NCI-H2107 treated with DMSO at 0.1 percent for 48 hours (cell line): Measurements from ENCODE around the gene GUCA1A.
A peak's percentile ranks its signal among the peaks of the same experiment; 100 is the strongest.
"Not testable (repeated sequence)": the region's sequence is repeated elsewhere in the genome, so short reads cannot be mapped to it uniquely, and the experiment has no call there.

Experiments
- DNase-seq: peaks from one replicate; lab custom pipeline; 2025; ENCODE audit not compliant: unreplicated experiment; lab: John Stamatoyannopoulos, UW

Gene GUCA1A

DNA sequence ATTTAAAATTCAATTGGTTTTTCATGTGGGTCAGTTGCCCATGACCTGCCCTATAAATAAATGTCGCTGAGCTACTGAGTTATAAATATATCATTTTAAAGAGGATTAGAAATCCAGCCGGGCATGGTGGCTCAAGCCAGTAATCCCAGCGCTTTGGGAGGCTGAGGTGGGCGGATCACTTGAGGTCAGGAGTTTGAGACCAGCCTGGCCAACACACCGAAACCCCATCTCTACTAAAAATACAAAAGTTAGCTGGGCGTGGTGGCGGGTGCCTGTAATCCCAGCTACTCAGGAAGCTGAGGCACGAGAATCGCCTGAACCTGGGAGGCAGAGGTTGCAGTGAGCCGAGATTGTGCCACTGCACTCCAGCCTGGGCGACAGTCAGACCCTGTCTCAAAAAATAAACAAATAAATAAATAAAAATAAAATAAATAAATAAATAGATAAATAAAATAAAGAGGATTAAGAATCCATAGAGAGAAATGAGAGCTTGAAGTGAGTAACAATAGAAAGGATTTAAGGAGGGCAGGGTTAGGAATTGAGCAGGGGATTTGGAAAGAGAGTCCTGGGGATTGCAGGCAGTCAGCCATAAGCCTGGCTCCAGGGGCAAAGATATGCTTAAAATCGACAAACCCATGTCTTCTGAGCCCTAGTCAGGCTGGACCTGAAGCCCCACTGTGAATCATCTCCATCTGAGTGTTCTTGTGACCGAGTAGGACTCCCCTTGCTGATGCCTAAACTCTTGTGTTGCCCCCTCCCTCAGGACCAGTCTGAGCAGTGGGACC is 29.2 kb downstream of the GUCA1A start:
- DNase-seq, result not testable (repeated sequence)

DNA sequence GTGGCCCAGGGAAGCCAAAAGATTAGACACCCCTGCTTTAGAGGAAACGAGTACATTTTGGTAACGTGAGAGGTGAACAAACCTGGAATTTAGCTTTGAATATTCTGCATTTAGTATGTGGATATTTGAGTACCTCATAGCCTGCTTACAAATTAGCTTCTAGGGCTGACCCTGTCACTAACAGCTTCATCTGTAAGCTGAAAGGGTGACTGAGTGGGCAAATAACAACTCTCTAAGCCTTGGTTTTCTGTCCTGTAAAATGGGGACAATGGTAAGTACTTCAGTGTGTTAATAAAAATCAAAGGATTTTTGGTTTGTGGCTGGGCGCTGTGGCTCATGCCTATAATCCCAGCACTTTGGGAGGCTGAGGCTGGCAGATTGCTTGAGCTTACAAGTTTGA is 30.0 kb downstream of the GUCA1A start:
- no peak for DNase-seq

DNA sequence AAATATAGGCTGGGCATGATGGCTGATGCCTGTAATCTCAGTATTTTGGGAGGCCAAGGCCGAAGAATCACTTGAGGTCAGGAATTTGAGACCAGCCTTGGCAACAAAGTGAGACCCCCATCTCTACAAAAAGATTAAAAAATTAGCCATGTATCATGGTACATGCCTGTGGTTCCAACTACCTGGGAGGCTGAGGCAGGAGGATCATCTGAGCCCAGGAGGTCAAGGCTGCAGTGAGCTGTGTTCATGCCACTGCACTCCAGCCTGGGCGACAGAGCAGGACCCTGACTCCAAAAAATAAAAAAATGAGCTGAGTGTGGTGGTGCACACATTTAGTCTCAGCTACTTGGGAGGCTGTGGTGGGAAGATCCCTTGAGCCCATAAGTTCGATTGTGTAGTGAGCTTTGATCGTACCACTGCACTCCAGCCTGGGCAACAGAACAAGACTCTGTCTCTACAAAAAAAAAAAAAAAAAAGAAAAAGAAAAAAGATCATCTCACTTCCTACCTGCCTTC is 31.7 kb downstream of the GUCA1A start:
- no peak for DNase-seq

DNA sequence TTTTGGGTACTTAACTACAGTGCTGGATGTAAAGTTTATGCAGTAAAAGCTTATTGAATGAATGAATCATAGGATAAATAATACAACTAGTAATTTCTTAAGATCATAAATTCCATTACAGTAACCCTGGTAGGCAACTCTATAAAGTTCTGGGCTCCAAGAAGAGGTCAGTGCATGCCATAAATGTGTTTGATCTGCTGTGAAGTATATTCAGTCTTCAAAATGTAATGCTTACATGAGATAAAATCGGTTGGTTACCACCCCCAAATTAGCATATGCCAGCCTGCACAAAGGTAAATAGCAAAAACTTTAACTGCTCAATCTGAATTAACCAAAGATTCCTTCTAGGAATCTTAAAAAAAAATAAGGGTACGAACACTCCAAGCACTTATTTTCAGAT is 34.4 kb downstream of the GUCA1A start:
- DNase-seq, result not testable (repeated sequence)

DNA sequence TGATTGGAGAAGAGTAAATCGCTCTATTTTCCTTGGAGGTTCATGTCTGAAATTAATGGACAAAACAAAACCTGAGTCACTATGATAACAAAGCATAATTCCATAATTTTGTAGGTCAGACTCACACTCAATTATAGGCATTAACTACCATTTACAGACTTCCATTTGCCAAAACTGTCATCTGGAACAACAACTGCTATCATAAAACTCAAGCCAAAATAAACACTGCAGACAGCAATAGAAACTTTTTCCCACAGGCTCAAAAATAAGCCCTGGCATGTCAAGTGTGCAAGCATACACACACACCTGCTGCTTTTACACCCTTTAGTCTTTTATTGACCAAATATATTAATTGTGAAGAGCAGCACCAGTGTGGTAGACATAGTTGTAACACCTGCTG is 37.4 kb downstream of the GUCA1A start:
- DNase-seq, result peak; percentile 11

DNA sequence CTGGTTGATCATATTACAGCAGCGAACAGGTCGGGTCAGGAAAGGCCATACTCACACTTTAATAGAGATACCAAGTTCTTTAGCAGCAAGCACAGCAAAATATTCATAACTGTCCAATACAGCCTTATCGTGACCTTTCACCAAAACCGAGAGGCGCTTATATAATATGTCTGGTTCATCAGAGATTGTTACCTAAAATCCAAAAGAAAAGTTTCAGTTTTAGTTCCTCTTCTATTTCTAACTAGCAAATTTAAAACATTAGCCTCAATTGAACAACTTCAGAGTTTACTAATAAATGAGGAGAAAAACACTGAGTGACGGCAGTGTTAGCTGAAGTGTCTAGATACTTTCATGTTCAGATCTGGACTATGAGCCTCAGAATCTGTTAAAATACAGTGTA is 38.6 kb downstream of the GUCA1A start:
- no peak for DNase-seq

DNA sequence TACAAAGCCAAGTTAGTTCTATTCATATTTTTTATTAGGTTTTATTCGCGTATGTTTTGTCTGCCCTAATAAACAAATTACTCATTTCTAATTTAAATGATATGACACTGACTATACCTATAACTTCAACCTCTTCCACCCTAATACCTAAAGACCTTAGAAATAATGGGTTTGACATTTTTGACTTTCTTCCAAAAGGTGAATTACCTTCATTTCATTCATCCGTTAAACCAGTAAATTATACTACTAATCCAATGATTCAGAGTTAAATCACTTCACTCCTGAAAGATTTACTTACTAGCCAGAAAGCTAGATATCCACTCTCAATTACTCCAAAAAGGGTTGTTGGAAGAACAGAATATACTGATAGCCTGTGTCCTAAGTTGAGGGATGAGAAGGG is 39.3 kb downstream of the GUCA1A start:
- no peak for DNase-seq

DNA sequence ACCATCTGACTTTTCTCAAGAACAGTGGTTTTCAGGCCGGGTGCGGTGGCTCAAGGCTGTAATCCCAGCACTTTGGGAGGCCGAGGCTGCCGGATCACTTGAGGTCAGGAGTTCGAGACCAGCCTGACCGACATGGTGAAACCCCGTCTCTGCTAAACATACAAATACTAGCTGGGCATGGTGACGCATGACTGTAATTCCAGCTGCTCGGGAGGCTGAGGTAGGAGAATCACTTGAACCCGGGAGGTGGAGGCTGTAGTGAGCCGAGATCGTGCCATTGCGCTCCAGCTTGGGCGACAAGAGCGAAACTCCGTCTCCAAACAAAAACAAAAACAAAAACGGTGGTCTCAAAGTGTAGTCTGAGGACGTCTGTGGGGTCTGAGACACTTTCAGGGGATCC is 43.3 kb downstream of the GUCA1A start:
- DNase-seq, result not testable (repeated sequence)

DNA sequence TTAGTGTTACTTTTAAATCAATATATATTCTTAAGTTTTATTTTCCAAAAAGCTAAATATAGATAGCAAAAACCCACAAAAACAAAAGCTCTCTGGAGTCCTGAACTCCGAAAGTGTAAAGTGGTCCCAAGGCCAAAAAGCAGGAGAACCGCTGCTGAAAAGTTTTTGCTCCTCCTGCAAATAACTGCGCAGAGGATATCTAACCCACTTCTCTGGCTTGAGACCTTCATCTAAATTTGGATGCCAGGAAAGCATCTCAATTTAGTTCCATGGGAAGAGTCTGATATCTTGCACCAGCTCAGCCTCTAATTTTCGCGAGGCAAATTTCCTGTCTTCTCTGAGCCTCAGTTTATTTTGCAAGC is 44.0 kb downstream of the GUCA1A start:
- no peak for DNase-seq

DNA sequence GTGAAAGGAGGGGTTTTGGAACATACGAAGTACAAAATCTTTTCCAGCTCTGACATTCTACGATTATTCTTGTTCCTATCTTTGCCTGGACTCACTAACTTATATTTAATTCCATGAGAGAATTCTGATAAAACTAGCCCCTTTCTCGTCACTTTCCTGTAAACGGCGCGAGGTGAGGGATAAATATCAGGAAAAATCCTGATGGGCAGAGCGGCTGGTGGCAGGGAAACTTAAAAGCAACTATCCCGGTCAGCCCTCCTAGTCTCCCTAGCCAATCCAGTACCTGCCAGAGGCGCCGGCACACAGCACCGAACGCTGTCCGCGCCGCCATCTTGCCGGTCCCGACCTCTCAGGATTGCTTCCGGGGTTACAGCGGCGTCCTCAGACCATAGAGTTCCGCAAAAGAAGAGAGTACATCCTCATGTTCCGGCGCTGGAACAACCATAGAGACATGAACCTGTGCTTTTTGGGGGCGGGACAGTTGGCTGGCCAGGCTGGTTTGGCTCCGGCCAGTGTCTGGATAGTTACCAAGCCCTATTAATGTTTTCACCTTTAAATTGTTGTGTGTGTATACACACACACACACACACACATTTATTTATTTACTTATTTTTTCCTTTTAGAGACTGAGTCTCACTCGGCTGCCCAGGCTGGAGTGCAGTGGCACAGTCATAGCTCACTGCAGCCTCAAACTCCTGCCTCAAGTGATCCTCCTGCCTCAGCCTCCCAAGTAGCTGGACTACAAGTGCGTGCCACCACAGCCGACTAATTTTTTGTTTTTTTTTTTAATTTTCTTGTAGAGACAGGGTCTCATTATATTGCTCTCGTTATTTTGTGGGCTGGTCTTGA is 44.6 kb downstream of the GUCA1A start, which contains the start of gene MRPS10:
Gene MRPS10 (minus strand): TSS at position 343 of the 849 bp plus-strand sequence. CDS start 12 bp downstream, at position 331.
- peak; percentile 76 for DNase-seq

DNA sequence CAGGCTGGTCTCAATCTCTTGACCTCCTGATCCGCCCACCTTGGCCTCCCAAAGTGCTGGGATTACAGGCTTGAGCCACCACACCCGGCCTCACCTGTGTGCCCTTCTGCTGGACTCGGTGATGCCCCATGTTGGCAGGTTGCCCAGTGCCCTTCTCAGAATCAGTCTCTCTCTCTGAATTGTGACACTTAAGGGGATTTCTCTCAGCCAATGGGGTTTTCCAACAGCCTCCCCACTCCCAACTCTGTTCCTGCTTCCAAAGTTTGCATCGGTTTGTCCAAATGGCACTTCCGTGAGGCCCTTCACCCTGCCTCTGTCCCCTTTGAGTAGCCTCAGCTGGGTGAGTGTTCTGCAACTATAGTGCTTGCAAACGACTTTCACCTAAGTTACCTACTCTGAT is 47.6 kb downstream of the GUCA1A start:
- DNase-seq, result no peak

DNA sequence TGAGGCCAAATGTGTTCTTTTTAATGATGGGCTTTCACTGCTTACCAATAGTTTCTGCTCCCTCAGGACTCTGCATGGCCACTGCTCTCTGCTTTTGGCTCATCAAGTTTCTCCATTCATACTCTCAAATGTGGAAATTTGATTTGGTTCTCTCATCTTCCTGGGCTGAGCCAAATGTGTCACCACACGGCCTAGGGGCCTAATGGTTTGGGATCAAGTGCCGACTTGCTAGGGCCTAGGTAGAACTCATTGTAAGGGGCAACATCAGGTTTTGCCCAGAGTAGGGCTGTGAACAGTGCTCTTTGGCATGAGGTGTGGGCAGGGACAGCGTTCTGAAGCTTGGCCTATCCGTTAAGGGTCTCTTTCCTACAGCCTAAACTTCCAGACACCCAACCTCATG is 48.4 kb downstream of the GUCA1A start:
- no peak for DNase-seq

DNA sequence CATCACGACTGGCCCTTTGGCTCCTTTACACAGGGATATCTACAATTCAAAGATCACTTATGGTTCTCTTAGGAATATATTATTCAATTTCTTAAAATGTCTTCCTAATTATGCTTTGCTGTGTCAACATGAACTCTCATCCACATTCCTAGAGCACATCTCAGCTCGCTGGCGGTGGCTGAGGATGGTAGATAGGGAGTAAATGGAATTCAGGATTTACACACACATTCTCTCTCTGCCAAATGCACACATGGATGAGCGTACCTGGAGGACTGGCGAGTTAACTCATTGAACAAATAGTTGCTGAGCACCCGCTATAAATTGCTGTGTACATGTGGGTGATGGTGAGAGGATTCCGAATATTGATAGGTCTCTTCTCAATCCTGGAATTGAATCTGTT is 49.3 kb downstream of the GUCA1A start:
- no peak for DNase-seq

DNA sequence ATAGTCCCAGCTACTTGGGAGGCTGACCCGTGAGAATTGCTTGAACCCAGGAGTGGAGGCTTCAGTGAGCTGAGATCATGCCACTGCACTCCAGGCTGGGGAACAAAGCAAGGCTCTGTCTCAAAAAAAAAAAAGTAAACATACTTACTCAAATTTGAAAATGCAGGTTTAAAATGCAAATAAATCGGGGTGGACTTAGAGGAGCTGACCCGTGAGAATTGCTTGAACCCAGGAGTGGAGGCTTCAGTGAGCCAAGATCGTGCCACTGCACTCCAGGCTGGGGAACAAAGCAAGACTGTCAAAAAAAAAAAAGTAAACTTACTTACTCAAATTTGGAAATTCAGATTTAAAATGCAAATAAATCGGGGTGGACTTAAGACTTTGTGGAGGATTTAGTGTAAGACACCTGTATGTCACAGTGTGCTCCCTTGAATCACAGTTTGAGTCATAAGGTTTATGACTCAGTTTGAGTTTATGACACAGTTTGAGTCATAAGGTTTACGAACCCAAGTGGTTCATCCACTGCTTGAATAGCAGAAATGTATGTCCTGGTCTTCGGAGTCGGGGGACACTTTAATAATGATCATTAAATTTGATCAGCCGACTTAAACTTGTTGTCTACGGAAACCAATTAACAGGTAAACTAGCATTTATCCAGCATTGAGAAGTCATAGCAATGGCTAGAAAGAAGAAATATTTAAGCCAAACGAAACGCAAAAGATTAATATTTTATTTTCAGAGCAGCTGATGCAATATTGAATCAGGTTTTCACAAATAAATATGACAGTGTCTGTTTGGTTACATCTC is 51.3 kb downstream of the GUCA1A start:
- DNase-seq, result no peak

DNA sequence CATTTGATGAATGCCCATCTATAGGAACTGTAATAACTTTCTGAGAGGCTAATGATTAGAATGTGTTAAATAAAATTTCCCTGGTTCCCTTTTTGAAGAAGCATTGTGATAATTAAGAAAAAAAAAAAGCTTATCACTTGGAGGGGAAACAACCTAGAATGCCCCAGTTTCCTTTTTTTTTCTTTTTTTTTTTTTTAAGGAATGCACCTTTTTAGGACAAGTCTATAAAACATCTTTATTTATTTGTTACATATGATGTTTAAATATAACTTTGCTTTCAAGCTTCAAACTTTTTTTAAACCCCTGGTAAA is 51.8 kb downstream of the GUCA1A start:
- no peak for DNase-seq

DNA sequence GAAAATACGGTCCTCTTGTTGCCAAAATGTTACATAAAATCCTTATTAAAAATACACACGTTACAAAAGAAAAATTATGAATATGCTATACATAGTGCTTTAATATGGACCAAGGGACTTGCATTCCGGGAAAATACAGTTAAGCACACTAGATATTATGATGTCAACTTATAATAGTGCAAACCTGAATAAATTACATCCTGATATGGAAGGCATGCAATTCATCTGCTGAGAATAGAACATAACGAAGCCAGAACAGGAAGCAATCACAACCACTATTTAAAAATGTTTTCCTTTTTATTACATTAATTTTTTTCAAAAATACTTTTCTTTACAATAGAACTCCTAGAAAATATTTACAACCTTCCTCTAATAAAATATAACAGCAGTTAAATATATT is 52.3 kb downstream of the GUCA1A start:
- DNase-seq, result no peak

DNA sequence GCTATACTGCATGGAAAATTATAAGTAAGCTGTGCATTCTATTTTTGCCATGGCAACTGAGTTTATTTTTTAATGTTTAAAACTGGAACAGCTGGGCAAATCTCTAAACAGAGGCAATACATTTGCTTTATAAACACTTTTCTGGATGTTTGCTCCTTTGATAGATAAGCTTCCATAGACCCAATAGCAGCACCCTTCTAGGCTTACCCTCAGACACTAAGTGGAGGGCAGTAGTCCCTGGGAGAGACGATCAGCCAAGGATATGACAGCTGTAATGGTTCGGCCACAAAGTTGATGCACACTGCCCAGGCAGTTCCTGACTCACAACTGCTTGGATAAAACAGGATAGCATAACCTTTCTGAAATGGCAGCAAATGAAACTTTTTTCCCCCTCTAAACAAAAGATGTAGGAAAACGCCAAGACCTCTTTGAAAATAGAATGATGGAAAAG is 53.0 kb downstream of the GUCA1A start:
- DNase-seq, result no peak

DNA sequence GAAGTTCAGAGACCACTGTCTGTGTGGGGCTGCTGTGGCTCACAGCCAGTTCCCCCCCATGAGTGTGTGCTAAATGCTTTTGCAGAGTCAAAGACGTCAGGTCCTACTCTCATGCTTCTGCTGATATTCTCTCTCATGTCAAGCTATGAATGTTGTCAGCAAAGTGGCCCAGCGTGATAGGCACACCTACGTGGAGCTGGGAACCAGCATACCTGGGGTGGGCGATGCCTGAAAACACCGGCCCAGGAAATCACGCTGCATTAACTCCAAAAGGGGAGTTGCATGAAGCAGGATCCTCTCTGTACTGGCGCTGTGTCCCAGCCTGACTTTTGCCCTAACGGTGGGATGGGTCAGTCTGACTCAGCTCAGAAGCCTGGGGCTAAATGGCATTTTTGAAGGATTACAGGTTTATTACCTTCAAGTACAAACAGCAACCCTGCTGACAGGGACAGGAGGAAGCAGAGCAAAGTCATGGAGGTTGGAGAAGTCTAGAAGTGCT is 53.5 kb downstream of the GUCA1A start:
- no peak for DNase-seq

DNA sequence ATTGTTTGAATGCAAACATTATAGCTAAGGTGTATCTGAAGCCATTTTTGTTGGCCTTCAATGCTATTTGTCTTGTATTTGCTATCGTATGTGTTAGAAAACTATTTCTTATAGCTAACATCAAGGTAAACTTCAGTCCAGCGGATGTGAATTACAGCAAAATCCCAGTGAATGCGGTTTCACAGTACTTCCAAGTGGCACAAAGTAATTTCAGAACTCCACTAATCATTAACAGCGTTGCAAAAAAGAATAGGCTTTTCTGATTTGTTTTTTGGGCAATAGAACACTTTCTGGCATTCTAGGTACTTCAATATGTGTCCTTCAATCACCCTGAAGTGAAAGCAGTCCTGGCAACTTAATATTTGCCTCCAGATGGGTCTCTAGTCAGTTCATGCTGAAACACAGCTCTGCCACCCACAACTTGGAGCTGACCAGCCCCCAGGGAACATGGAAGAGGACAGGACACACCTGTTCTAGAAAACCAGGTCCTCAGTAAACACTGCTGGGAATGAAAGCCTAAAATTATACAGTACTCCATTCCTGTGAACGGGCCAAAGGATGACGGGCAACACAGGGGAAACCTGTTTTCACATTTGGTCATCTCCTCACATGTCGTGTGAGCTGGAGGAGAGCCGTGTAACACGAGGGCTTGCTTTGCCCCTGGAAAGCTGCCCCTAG is 54.1 kb downstream of the GUCA1A start:
- no peak for DNase-seq

DNA sequence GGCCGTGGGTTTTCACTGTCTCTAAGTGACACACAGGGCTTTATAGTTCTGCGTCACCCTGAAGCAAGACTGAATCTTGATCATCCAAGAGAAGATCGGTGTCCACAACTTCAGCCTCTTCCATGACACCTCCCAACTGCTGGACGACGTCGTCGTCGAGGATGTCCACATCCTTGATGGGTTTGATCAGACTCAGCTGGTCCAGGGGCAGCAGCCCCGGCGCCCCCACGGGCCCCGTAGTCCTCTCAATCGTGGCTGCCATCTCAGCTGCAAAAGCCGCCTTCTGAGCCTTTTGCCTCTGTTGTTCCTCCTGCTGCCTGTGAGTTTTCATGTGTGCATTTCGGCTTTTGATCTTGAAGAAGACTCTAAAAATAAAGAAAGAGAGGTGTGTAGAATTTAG is 55.1 kb downstream of the GUCA1A start:
- DNase-seq, result no peak
